Activated CD8-positive, alpha-beta memory T cell treated with anti-CD3 and anti-CD28 coated beads, Interleukin-2, amount 50 U/mL, for 4 hours (primary cell): ENCODE measurements around the gene RARS2.

Experiments
- DNase-seq: peaks from one replicate; pipeline ENCODE4 v3.0.0-alpha.2; 2020

The RARS2 gene

DNA sequence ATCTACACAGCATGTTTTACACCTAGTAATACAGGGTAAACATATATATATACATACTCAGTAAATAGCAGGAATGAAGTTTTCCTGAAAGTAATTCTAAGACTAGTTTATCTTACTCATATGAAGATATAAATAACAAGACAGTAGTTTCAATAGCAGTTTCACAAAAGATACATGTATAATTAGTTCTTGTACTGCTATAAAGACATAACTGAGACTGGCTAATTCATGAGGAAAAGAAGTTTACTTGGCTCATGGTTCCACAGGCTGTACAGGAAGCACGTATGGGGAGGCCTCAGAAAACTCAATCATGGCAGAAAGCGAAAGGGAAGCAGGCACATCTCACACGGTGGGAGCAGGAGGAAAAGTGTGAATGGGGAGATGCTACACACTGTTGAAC lies 16.9 kb downstream of the RARS2 start:
- no peak for DNase-seq

GRCh38 chr6:87572021-87572420 lies 17.8 kb downstream of the RARS2 start:
- DNase-seq: no peak

DNA sequence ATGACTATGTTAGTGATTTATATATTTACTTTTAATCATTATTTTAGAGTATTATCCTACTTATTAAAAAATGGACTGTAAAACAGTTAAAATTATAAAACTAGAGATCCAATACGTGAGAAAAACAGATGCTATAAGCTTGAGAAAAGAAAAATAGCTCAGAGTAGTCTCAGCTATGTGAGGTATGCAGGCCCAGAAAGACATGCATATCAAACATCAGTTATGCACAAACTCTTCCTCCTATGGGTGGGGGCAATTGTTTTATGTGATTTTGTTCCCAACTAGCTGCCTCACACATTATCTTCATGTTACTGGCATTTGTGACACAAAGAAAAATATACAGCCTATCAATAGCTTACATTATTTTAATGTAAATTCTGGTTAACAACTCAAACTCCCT lies 28.8 kb downstream of the RARS2 start:
- DNase-seq: no peak

DNA sequence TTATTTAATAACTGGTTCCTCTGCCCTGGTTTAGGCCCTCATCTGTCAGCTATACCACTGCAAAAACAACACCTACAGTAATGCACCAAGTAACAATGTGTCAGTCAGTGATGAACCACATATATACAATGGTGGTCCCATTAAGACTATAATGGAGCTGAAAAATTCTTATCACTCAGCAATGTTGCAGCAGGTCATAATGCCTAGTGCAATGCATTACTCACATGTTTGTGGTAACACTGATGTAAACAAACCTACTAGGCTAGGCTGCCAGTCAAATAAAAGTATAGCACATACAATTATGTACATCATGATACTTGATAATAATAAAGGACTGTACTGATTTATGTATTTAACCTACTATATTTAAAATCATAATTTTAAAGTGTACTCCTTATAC lies 31.3 kb downstream of the RARS2 start:
- no peak for DNase-seq

DNA sequence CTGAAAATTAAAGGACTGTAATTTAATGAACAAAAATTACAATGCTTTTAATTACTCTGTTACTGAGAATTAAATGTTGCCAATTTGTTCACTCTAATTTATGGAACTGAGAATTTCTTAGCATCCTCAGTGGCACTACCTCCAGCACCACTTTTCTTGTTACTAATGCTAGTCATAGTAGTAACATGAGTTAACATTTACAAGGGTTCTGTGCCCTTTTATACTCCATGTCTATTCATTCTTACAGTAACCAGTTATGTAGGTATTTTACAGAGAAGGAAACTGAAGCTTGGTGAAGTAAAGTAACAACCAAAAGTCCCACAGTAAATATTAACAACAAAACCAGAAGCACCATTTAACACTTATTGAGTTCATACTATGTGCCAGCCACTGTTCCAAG lies 34.3 kb downstream of the RARS2 start:
- no peak for DNase-seq

GRCh38 chr6:87553159-87553765 lies 36.5 kb downstream of the RARS2 start:
- no peak for DNase-seq

GRCh38 chr6:87551799-87552198 lies 38.0 kb downstream of the RARS2 start:
- no peak for DNase-seq

GRCh38 chr6:87544474-87544735 lies 45.4 kb downstream of the RARS2 start:
- no peak for DNase-seq

DNA sequence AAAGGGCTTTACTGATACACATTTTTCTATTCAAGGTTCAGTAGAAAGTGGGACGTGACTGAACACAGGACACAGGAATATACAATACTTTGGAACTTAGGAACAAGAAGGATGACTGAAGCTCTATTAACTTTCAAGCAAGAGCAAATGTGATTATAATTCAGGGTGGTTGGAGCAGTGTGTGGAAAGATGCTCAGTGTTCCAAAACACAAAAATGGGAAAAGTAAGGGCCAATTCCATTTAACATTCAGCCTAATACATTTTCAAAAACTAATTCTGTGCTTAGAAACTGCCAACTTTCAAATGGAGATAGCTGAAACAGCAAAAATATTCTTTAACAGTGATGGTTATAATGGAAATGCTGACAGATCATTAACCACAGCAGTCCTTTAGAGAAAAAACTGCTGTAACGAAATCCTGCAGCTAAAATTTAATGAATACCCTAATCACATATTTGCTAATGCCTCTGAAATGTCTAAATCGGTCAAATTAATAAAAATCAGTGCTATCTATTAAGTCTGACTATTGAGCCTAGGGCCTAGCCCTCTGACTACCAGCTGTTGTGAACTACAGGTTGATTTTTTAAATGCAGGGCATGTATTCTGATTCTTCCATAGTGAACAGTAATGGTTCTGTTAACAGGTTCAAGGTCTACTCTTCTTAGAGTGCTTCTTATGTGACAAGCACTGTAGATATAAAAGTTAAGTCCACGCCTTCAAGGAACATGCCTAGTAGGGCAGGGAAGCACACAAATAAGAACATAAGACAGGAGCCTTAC lies 45.9 kb downstream of the RARS2 start:
- DNase-seq: no peak

DNA sequence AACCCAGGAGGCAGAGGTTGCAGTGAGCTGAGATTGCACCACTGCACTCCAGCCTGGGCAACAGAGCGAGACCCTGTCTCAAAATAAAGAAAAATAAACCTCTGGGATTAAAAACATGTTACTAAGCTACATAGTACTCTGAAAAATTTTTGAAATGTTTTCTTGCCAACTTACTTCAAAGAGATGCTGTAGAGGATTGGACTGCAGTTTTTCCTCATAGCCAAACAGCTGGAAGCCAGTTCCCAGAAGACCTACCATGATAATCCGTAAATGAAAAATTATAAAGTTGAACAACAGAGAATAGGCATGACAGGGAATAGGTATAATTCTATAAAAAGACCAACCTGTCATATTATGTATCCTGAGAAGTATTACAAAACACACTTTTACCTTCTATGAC lies 48.0 kb downstream of the RARS2 start:
- no peak for DNase-seq

GRCh38 chr6:87541041-87541440 lies 48.7 kb downstream of the RARS2 start:
- no peak for DNase-seq

DNA sequence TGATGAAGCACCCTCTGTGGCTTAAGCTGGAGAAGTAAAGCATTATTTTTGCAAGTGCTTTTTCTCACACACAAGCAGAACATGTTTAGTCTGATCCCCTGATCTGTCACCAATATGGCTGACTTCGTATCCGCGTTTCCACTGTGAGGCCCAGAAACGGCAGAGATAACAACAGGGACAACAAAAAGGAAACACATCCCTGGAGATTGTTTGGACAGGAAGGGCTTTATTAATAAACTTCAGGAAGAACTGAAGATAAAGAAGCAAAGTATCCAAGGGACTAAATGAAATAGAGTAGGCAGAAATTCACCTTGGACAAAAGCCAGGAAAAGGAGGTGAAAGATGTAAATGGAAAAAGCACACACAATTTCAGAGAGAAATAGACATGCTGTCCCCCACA lies 49.2 kb downstream of the RARS2 start:
- DNase-seq: no peak

- DNase-seq: no peak
Observed at GRCh38 chr6:87539554-87539953, 50.2 kb downstream of the RARS2 start.

GRCh38 chr6:87538510-87539260 lies 51.1 kb downstream of the RARS2 start:
- no peak for DNase-seq

DNA sequence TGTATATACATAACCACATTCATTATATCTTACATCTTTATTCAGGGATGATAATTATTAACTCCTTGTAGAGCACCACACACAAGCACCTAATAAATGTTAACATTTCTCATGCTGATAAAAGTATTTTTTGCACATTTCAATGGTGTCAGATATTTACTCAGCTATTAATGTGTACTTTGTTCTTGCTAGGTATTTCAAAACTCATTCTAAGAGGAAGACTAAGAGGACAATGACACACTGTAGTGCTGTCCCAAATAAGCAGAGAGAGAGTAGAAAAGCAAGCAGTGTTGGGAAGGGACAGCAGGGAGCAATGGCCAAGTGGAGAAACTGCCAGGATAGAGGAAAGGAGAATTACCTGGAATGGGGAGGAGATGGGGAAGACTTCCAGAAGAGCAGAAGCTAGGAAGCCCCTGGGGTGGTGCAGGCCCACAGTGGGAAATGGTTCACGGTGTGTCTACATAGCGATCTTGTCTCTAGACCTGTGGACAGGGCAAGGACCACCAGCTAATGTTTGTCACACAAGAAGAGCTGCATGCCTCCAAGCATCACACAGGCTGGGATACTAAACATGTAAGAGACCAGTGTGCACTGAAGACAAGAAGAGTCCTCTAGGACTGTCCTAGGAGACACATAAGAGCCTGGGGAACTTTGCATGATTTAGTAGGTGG lies 55.3 kb downstream of the RARS2 start:
- DNase-seq: no peak

DNA sequence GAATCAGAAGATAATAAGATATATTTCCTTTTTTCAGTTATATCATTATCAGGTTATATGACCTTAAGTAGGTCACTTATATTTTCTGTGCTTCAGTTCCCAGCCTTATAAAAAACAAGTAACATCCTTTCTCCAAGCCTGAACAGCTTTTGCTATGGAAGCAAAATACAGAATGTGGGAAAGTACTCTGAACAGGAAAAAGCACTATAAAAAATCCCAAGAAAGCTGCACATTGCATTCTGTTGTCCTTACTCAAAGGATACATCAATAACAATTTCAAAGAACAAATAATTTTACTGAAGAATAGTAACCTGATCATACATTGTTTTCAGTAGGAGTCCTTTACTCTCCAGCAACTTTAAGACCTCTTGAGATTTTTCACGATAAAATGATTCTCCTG lies 60.6 kb downstream of the RARS2 start:
- no peak for DNase-seq

DNA sequence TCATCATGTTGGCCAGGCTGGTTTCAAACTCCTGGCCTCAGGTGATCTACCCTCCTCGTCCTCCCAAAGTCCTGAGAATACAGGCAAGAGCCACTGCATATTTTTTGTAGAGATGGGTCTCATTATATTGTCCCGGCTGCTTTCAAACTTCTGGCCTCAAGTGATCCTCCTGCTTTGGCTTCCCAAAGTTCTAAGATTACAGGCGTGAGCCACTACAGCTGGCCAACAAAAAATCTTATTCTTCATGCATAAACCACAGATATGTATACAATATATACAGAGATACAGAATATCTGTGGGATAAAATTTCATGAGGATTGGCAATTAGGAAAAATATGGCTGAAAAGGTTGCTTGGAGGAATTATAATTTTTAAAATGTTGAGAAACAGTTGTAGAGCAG lies 67.1 kb downstream of the RARS2 start:
- DNase-seq: no peak

GRCh38 chr6:87518453-87518852 lies 71.3 kb downstream of the RARS2 start:
- no peak for DNase-seq

GRCh38 chr6:87514831-87515230 lies 75.0 kb downstream of the RARS2 start:
- no peak for DNase-seq

DNA sequence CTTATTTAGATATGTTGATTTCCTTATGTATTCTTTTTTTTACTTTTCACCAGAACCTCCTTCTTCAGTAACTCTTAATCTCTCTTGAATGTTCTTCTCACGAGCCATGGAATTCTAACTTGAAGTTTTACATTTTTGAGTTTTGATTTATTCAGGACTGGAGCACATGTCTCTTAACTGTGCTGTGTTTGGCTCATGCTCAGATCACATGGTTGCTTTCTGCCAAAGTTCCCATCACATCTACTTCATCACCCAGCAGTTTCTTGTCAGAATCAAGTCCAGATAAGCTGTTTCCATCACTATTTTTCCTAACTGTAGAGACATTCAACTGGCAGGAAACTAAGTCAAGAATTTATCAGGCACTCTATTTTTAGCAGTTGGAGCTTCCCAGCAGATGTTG lies 85.3 kb downstream of the RARS2 start:
- no peak for DNase-seq

- no peak for DNase-seq
Observed at GRCh38 chr6:87501809-87502572, 87.8 kb downstream of the RARS2 start.

DNA sequence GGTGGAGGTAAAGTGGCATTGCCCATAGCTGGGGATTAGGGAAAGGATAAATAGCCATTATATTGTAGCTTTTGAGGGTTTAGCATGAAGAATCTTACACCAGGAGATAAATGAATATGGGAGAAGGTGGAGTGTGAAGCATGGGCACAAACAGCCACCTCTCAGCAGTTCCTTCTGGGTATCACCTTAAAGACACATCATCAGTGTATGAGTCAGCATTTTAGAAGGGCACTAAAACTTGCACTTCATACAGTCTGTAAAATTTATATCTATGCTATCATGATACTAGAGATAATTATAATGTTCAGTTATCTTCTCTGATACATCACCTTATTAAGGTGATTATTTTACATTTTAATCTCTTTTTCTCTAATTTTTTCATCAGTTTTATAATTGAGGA lies 91.7 kb downstream of the RARS2 start:
- DNase-seq: no peak

- DNase-seq: no peak
Observed at GRCh38 chr6:87494761-87495422, 94.9 kb downstream of the RARS2 start.
